Trophoblast cell (in vitro differentiated cells and primary cell): Measurements from ENCODE around the gene PAX8. TPM values are rescaled to one million over a fixed set of nuclear protein-coding genes. Genes with fewer than 3 reads are reported as not detected.
A peak's percentile ranks its signal among the peaks of the same experiment; 100 is the strongest.
"Not testable (repeated sequence)": the region's sequence is repeated elsewhere in the genome, so short reads cannot be mapped to it uniquely, and the experiment has no call there.

ENCODE experiments used
- DNase-seq, 2 donors: peaks; one replicate each; pipeline ENCODE4 v3.0.0-alpha.2; 2016
- H2AFZ ChIP-seq: 2 replicates; pipeline ENCODE4 v1.6.1; 2013; ENCODE audit warnings: low read length, moderate library complexity, mild to moderate bottlenecking; ENCODE audit not compliant: insufficient read depth, poor library complexity
- H2AK5ac ChIP-seq: 2 replicates; pipeline ENCODE4 v1.6.1; 2013; ENCODE audit warnings: mild to moderate bottlenecking, low read length
- H2BK120ac ChIP-seq: 2 replicates; pipeline ENCODE4 v1.6.1; 2013; ENCODE audit warnings: low read length, mild to moderate bottlenecking, moderate library complexity; ENCODE audit not compliant: insufficient read depth, poor library complexity
- H2BK12ac ChIP-seq: 2 replicates; pipeline ENCODE4 v1.6.1; 2013; ENCODE audit warnings: mild to moderate bottlenecking, low read length, moderate library complexity
- H2BK5ac ChIP-seq: 2 replicates; pipeline ENCODE4 v1.6.1; 2013; ENCODE audit warnings: low read length, low read depth, moderate library complexity, mild to moderate bottlenecking; ENCODE audit not compliant: poor library complexity
- H3K14ac ChIP-seq: 2 replicates; pipeline ENCODE4 v1.6.1; 2013; ENCODE audit warnings: mild to moderate bottlenecking, low read length
- H3K18ac ChIP-seq: 2 replicates; pipeline ENCODE4 v1.6.1; 2013; ENCODE audit warnings: mild to moderate bottlenecking, low read length
- H3K23ac ChIP-seq: 2 replicates; pipeline ENCODE4 v1.6.1; 2013; ENCODE audit warnings: low read length
- H3K27ac ChIP-seq: 2 replicates; pipeline ENCODE4 v1.5.1; 2013; ENCODE audit warnings: low read depth, mild to moderate bottlenecking, inconsistent platforms, low read length, moderate library complexity
- H3K27me3 ChIP-seq: 2 replicates; pipeline ENCODE4 v1.6.1; 2013; ENCODE audit warnings: inconsistent platforms, mild to moderate bottlenecking, low read length, moderate library complexity; ENCODE audit not compliant: insufficient read depth
- H3K36me3 ChIP-seq, 2 experiments: 1 replicate in 1 of 2; 2 replicates in 1 of 2; pipeline ENCODE4 v1.6.1; 2013; ENCODE audit warnings: low read length in 2 of 2, mild to moderate bottlenecking in 2 of 2, moderate library complexity in 1 of 2; ENCODE audit not compliant: insufficient read depth in 2 of 2, control insufficient read depth in 1 of 2
- H3K4ac ChIP-seq: 2 replicates; pipeline ENCODE4 v1.6.1; 2013; ENCODE audit warnings: low read depth, mild to moderate bottlenecking, low read length, moderate library complexity
- H3K4me1 ChIP-seq, 2 experiments: 1 replicate in 1 of 2; 2 replicates in 1 of 2; pipeline ENCODE4 v1.6.1; 2013; ENCODE audit warnings: low read length in 2 of 2, mild to moderate bottlenecking in 2 of 2, moderate library complexity in 1 of 2; ENCODE audit not compliant: insufficient read depth in 2 of 2, control insufficient read depth in 1 of 2
- H3K4me2 ChIP-seq: 2 replicates; pipeline ENCODE4 v1.6.1; 2013; ENCODE audit warnings: inconsistent platforms, mild to moderate bottlenecking, low read length, moderate library complexity
- H3K4me3 ChIP-seq: 2 replicates; pipeline ENCODE4 v1.5.1; 2013; ENCODE audit warnings: mild to moderate bottlenecking, low read depth, low read length, inconsistent platforms
- H3K79me1 ChIP-seq: one replicate; pipeline ENCODE4 v1.6.1; 2013; ENCODE audit warnings: low read length
- H3K79me2 ChIP-seq: 2 replicates; pipeline ENCODE4 v1.6.1; 2013; ENCODE audit warnings: low read length, mild to moderate bottlenecking; ENCODE audit not compliant: control insufficient read depth, insufficient read depth, poor library complexity
- H3K9ac ChIP-seq: 2 replicates; pipeline ENCODE4 v1.6.1; 2013; ENCODE audit warnings: mild to moderate bottlenecking, low read length
- H3K9me3 ChIP-seq: 2 replicates; pipeline ENCODE4 v1.6.1; 2013; ENCODE audit warnings: low read depth, mild to moderate bottlenecking, control low read depth, inconsistent platforms, low read length; ENCODE audit not compliant: insufficient read depth
- H4K12ac ChIP-seq: 2 replicates; pipeline ENCODE4 v1.6.1; 2013; ENCODE audit warnings: low read depth, mild to moderate bottlenecking, low read length, moderate library complexity
- H4K8ac ChIP-seq: 2 replicates; pipeline ENCODE4 v1.6.1; 2013; ENCODE audit warnings: low read depth, mild to moderate bottlenecking, low read length, moderate library complexity
- H4K91ac ChIP-seq: one replicate; pipeline ENCODE4 v1.6.1; 2013; ENCODE audit warnings: low read depth, mild to moderate bottlenecking, low read length, moderate library complexity
- WGBS: extraction: QIAGEN DNeasy Blood & Tissue Kit; methylation state at CpG from one replicate; pipeline ENCODE4 v1.1.7; 2013; ENCODE audit warnings: missing lambda C conversion rate; ENCODE audit not compliant: insufficient read length, insufficient coverage; ENCODE audit errors: extremely low coverage; 5-methylcytosine and 5-hydroxymethylcytosine counted together
- polyA plus RNA-seq: library from polyadenylated mRNA; stranded (reverse); fragments of 200-250 nt; gene quantifications from 2 replicates; pipeline ENCODE4 v1.2.3, GENCODE V29; 2013

PAX8 gene
- polyA plus RNA-seq, result not detected in 2 replicates

DNA sequence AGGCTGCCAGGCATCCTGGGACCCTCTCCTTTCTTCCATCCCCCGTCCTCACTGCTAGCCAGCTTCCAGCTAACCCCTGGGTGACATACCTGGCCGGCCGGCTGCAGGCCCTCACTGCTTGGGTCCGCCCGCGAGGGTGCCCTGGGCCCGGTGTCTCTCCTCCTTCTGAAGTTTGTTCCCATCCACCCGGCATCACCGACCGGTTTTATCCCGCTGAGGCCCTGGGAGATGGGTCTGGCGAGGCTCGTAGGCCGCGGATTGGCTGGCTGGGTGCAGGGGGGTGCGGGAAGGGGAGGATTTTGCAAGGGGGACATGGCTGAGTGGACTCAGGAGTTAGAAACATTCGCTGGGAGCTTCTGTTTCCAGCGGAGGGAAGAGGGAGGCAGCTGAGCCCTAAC lies at the start of gene PAX8:
Gene PAX8 (minus strand): TSS at position 180 of the 398 bp plus-strand sequence. CDS start 527 bp downstream, outside the sequence.
- Histone ChIP-seq H3K27me3 (peaks cover 52% of the 10 kb centered on the region), H2AK5ac (no peak within 1 kb of the TSS), H3K18ac (no peak within 1 kb of the TSS), H3K4me2 (no peak within 1 kb of the TSS), H3K4me3 (no peak within 1 kb of the TSS), H4K8ac (no peak within 1 kb of the TSS), H2BK120ac (no peak within 1 kb of the TSS), H3K4me1 (peaks cover 0 to 2% of the 10 kb centered on the region in 2 experiments), H3K79me1 (no peaks in the 10 kb centered on the region), H3K36me3 (no peaks in the 10 kb centered on the region), H3K9me3 (peaks cover 2% of the 10 kb centered on the region), H4K91ac (no peak within 1 kb of the TSS), H2BK12ac (no peak within 1 kb of the TSS), H2BK5ac (no peak within 1 kb of the TSS), H2AFZ (no peak within 1 kb of the TSS), H3K23ac (no peak within 1 kb of the TSS), H4K12ac (no peak within 1 kb of the TSS), H3K79me2 (no peaks in the 10 kb centered on the region), H3K27ac (no peak within 1 kb of the TSS), H3K9ac (no peak within 1 kb of the TSS), H3K14ac (no peak within 1 kb of the TSS), H3K4ac (no peak within 1 kb of the TSS)
- DNase-seq, result no peak
- WGBS, result no CpG with 5 or more reads among the region's 18 CpGs

DNA sequence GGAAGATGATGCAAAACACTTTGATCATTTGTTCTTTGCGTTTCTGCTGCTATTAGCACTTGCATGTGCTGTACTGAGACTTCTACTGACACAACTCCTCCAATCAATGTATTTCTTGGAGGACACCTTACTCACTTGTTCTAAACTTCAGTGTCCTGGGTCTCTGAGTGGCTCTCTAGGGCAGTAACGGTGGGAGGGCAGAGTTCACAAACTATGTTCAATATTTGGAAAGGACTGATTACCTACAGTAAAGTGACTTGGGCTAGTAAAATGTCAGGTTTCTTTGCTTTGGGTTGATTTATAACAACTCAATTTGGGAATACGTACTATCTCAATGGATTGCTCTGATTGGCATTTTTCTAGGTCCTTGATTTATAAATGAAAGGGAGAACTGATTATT lies 49.3 kb upstream of the PAX8 start:
- H3K4me2 ChIP-seq, result no peak overlapping the region
- H3K4me1 ChIP-seq, result peaks cover 4% of the 10 kb centered on the region in 2 experiments
- no peak overlapping the region for H4K12ac ChIP-seq
- no peak overlapping the region for H3K4ac ChIP-seq
- no peak overlapping the region for H3K9ac ChIP-seq
- H3K23ac ChIP-seq, result no peak overlapping the region
- H2AFZ ChIP-seq, result no peak overlapping the region
- no peak overlapping the region for H3K14ac ChIP-seq
- no peak overlapping the region for H4K8ac ChIP-seq
- H4K91ac ChIP-seq, result no peak overlapping the region
- no peak overlapping the region for H2BK12ac ChIP-seq
- no peaks in the 10 kb centered on the region for H3K9me3 ChIP-seq
- no peak for DNase-seq
- no peaks in the 10 kb centered on the region for H3K36me3 ChIP-seq
- H3K4me3 ChIP-seq, result no peak overlapping the region
- H2AK5ac ChIP-seq, result no peak overlapping the region
- no peak overlapping the region for H2BK5ac ChIP-seq
- H3K27ac ChIP-seq, result no peak overlapping the region
- H3K27me3 ChIP-seq, result no peaks in the 10 kb centered on the region
- no peaks in the 10 kb centered on the region for H3K79me1 ChIP-seq
- no peak overlapping the region for H3K18ac ChIP-seq
- no peaks in the 10 kb centered on the region for H3K79me2 ChIP-seq
- no peak overlapping the region for H2BK120ac ChIP-seq
- no CpG with 5 or more reads among the region's 3 CpGs for WGBS

DNA sequence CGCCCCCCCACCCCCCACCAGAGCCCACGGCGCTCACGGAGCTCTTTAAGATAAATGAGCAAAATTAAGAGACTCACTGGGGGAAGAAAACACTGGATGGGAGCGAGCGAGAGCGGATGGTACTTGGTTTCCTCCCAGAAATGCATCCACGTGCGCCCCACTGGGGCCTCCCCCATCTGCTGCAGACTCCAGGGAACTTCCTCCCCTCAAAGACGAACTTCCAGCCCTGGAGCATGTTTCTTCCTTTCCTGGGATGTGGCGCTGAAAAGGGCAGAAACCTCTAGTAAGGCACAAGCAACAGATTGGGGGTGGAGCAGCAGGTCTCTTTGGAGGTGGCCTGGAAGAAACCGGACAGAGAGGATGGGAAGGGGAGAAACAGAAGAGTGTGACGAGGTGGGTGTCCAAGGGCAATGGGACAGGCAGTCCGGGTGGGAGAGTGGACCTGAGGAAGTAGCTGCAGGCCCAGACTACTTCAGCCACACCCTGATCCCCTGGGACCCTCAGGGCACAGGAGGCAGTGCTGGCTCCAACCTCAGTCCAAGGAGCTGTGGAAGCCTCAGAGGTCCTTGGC lies 46.5 kb upstream of the PAX8 start:
- not testable (repeated sequence) for H3K4me3 ChIP-seq, H4K91ac ChIP-seq, H3K79me2 ChIP-seq, H3K27me3 ChIP-seq, H3K4me1 ChIP-seq, H3K9ac ChIP-seq, H4K8ac ChIP-seq, H3K4ac ChIP-seq, H2AFZ ChIP-seq, DNase-seq, H2BK12ac ChIP-seq, H2BK5ac ChIP-seq, H3K18ac ChIP-seq, H3K23ac ChIP-seq, H3K9me3 ChIP-seq, H3K27ac ChIP-seq, H4K12ac ChIP-seq, H2AK5ac ChIP-seq, H3K14ac ChIP-seq, H3K79me1 ChIP-seq, H3K36me3 ChIP-seq, H2BK120ac ChIP-seq
- peak overlapping the region; percentile 79 for H3K4me2 ChIP-seq
- WGBS, result no CpG with 5 or more reads among the region's 14 CpGs

DNA sequence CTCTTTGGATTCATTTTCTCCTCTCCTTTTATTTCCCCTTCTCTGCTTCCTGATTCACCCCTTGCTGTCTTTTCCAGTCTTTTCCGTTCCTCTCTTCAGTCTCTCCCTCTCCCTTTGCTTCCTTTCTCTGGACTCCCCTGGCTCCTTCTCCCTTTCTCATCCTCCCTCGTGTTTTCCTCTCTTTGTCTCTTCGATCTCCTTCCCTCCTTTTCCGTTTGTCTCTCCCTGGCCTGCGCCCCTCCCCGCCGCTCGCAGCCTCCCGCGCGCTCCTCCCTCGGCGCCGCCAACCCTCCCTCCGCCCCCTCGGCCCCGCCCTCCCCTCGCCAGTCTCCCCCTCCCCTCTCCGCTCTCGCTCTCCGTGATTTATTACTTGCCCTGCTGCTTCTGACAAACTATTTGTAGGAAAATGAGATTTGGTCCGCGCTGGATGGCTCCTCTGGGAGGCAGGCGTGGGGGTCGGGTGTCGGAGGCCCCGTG lies 46.0 kb upstream of the PAX8 start:
- no CpG with 5 or more reads among the region's 27 CpGs for WGBS
- Histone ChIP-seq H3K9ac (no peak overlapping the region), H2AFZ (no peak overlapping the region)

More for the DNA sequence above, 46.0 kb upstream of the PAX8 start:
- no peak overlapping the region for H3K4ac ChIP-seq
- no peaks in the 10 kb centered on the region for H3K9me3 ChIP-seq
- H2AK5ac ChIP-seq, result no peak overlapping the region
- H3K23ac ChIP-seq, result no peak overlapping the region
- no peaks in the 10 kb centered on the region for H3K27me3 ChIP-seq
- H3K27ac ChIP-seq, result no peak overlapping the region
- peak overlapping the region; percentile 28 for H4K8ac ChIP-seq
- H3K14ac ChIP-seq, result no peak overlapping the region
- no peak overlapping the region for H4K91ac ChIP-seq
- H2BK12ac ChIP-seq, result no peak overlapping the region
- H4K12ac ChIP-seq, result no peak overlapping the region
- peaks cover 4% of the 10 kb centered on the region in 2 experiments for H3K4me1 ChIP-seq
- H2BK5ac ChIP-seq, result no peak overlapping the region
- no peak overlapping the region for H2BK120ac ChIP-seq
- no peaks in the 10 kb centered on the region for H3K79me2 ChIP-seq
- no peaks in the 10 kb centered on the region for H3K36me3 ChIP-seq
- peak in 1 of 2 donors; percentile 38 for DNase-seq
- H3K79me1 ChIP-seq, result no peaks in the 10 kb centered on the region
- H3K4me2 ChIP-seq, result peak overlapping the region; percentile 79
- H3K18ac ChIP-seq, result no peak overlapping the region
- no peak overlapping the region for H3K4me3 ChIP-seq
